Measurements from ENCODE around the gene IFITM5. TPM values are rescaled to one million over a fixed set of nuclear protein-coding genes. Genes with fewer than 3 reads are reported as not detected.

The IFITM5 gene
- total RNA-seq, 1 donor from 2014 or later: not detected

DNA sequence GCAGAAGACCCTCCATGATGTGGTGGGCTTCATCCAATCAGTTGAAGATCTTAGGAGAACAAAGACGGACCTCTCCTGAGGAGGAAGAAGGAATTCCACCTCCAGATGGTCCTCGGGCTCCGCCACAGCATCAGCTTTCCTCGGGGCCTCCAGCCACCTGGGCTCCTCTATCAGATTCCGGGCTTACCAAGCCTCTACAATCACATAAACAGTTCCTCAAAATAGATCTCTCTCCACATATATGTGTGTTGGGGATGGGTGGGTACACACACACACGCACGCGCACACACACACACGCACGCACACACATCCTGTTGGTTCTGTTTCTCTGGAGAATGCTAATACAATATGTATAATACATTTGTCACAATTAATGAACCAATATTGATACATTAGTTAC, 39.9 kb downstream of the IFITM5 start:
- DNase-seq: no peak

DNA sequence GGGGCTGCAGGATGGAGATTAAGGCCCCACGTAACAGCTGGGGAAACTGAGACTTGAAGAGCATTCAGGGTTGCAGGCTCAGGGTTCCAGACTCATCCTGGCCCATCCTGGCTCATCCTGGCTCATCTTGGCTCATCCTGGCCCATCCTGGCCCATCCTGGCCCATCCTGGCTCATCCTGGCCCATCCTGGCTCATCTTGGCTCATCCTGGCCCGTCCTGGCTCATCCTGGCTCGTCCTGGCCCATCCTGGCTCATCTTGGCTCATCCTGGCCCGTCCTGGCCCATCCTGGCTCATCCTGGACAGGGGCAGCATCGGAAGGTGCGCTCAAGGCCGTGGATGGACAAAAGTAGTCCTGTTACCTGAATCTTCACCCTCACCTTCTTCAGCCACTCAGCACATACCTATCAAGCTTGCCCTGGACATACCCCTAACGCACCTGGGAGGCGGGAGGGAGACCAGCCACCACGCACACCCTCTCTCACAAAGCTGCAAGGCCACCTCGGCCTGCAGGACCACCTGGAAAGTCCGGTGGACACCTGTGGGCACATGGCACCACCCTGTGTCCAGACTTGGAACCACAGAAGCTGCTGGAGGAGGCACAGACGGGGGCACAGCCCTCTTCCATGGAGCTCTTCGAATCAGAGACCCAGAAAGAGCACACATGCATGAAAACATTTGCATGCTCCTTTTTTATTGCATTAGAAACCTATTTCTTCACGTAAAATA, 41.4 kb downstream of the IFITM5 start:
- DNase-seq: peak; percentile 26

DNA sequence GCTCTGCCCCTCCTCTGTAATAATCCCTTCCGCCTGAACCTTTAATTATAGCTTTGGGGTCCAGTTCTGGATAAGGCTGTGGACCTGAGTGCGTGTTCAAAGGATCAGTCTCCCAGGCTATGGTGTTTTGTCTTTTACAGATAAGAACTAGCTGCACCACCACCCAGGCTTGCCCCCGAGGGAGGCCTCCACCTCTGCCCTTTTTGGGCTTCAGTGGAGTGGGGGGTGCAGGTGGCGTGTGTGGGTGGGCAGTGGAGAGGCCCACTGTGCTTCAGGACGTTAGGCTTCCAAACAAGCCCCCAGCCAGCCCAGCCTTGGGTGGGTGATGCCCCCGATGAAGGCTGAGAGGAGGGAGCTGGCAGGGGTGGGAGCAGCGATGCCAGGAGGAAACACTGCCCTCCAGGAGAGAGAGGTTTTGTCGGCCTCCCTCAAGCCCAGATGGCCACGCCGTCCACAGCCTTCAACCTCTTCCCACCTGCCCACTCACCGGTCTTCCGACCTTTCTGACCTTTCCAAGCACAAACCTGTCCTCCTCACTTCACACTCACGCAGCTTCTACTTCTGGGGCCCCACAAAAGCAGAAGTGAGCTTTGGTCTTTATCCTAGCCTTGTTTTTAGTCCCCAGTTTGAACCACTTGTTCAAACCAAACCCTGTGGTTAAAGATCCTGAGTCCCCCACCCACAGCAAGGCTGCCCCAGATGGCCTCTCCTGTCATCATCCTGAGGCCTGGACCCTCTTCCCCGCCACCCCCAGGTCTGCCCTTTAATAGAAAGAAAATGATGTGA, 42.2 kb downstream of the IFITM5 start:
- no peak for DNase-seq

DNA sequence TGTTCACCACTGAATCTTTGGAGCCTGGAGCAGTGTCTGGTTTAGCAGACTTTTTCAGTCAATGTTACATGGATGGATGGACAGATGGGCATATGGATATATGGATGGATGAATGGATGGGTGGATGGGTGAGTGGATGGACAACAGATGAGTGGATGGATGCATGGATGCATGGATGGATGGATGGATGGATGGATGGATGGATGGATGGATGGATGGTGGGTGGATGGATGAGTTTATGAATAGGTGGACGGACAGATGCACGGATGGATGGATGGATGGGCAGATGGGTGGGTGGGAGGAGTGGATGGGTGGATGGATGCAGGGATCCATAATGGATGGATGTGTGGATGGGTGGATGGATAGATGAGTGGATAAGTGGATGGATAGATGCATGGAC, 43.5 kb downstream of the IFITM5 start:
- DNase-seq: no peak

DNA sequence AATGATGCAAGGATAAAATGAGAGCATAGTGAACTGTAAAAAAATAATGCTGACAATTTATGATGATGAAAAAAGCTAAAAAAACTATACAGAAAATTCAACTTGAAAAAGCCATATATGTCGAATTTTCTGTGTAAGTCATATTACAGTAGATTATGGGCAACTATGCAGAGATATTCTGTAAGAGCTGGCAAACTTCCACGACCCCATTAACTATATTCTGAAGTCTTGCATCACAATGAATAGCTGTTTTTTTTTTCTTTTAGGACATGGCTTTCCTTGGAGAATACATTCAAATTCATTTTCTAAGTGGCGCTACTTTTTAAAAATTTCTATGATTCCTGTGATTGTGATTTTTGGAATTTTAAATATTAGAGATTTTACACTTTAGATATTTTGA, 44.1 kb downstream of the IFITM5 start:
- no peak for DNase-seq

DNA sequence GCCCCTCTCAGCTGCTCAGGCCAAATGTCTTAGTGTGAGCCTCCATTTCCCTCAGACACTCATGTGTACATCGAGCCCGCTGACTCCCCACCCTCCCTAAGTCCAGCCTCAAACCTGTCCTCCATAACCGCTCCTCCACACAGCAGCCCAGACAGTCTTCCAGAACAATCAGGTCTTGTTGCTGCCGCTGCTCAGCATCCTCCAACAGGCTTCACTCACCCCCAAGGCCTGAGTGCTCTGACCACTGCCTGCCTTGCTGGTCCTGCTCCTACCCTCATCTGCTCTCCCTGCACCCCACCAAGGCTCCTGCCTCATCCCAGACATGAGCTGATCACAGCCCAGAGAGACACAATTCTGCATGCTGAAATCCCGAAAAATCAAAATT, 45.4 kb downstream of the IFITM5 start:
- no peak for DNase-seq

DNA sequence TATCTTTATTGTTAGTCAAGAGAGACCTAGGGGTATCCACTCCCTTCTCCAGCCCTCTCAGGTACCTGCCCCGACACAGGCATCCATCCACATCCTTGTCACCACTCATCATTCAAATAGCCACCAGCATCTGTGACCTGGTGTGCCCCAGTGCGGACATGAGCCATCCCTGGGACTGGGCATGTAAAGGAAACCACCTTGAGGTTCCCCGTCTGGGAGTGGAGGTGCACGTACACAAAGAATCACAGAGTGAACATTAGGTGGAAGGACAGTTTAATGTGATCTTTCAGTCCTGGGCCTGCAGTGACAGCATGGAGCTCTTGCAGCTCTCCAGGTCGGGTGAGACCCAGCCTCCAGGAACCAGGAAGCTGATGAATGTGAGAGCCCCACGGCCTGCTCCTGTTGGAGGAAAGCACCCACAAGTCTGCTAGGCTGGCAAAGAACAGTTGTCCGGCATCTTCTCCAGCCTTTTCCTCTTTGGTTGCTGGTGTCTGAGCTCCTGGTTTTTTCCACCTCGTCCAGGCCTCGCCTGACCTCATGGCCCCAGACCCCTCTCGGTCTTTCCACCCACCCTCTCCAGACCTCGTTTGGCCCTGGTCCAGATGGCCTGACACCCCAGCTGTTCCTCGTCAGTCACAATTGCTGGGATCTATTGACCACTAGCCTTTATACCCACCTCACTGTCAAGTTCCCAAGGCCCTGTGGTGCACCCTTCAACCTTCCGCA, 46.0 kb downstream of the IFITM5 start:
- DNase-seq: no peak

DNA sequence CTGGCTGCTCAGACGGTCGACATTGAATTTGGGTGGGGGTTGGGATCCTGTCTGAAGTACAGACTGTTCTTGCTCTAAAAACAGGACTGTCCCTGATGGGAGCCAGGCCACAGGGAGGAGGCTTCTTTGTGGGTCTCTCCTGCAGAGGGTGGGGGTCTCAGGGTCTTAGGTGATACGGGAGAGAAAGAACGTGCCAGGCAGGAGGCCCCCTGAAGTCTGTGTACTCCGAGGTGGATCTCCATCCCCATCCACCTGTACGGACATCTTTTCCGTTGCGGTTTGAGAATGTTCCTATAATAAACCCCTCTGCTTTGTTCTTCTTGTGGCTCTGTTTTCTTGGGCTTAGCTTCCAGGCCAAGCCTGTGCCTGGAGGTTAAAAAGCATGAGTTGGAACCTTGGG, 46.7 kb downstream of the IFITM5 start:
- DNase-seq: no peak

DNA sequence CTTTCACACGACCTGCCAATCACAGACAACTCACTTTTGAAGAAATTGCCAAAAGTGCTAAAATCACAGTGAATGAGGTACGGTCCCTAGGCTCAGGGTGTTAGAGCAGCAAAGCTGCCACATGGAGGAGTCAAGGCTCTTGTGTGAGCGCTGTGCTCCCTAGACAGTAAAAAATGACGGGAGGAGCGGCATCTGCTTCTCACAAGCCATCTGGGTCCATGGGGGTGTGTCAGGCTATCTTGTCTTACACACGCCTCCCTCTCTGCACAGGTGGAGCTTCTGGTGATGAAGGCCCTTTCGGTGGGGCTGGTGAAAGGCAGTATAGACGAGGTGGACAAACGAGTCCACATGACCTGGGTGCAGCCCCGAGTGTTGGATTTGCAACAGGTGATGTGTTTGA, 47.8 kb downstream of the IFITM5 start:
- DNase-seq: no peak

DNA sequence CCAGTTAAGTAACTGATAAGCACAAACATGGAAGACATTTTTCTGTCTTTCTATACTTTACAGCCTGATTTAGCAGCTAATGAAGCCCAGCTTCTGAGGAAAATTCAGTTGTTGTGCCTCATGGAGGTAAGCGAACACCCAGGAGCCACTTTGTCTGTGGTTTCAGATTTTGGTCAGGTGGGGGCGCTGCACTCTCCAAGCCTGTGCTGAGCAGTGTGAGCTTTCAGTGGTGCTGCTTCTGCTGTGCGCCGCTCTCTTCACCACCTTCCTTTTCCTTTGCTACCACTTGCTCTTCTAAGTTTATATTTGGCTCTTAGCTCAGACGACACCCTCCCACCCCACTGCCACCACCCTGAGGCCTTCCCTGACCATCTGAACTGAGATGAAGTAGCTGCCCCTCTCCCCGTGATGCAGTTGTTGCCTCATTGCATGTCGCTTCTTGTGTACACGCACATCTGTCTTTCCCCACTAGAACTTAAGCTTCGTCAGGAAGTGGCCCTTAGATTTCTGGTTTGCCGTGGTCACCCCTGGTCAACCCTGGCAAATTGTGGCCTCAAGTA, 48.5 kb downstream of the IFITM5 start:
- DNase-seq: peak; percentile 82

DNA sequence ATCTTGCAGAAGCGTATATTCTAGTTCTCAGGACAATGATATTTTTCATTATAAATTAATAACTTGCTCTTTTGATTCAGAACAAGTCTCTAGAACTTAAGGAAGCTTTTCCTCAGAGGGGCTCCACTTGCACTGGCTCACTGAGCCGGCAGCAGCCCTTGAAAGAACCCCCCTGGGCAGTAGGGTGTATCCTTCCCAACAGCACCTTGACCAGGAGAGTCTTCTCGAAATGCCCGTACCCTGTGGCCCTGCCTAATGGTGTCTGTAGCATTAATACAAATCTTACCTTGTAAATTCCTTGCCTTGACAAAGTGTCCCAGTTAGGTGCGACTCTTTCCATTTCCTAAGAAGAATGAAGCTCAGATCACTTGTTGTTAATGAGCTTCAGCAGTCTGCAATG, 49.1 kb downstream of the IFITM5 start:
- DNase-seq: no peak

DNA sequence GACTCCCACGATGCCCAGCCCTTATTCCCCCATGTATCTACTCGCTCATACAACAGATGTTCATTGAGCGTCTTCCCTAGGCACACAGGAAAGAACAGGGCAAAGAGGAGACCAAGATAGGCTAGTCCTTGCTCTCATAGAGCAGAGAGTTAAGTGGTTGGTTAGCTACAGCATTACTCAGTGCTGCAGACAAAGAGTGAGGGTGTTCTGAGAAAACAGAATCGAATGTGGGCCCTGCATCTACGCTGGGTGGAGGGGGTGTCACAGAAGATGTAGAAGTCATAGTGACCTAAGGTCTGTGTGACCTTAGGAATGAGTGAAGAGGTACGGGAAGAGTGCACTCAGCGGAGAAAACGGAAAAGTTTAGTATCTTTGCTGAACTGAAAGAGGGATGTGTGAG, 50.3 kb downstream of the IFITM5 start:
- DNase-seq: no peak

Other genes starting within 250 kb of the IFITM5 start
- not detected in 2 replicates for gene SCGB1C1, start 106.4 kb downstream of the IFITM5 start, total RNA-seq
- 13.4 and 17.3 TPM in 2 replicates for gene BET1L, start 92.1 kb downstream of the IFITM5 start, total RNA-seq
- gene RIC8A, start 91.8 kb downstream of the IFITM5 start, total RNA-seq: 127 and 140 TPM in 2 replicates
- 7.1 and 9.0 TPM in 2 replicates for gene SIRT3, start 63.2 kb downstream of the IFITM5 start, total RNA-seq
- 160 and 183 TPM in 2 replicates for gene PSMD13, start 62.5 kb downstream of the IFITM5 start, total RNA-seq
- not detected in 2 replicates for gene NLRP6, start 21.1 kb downstream of the IFITM5 start, total RNA-seq
- 15.1 and 28.4 TPM in 2 replicates for gene PGGHG, start 10.4 kb downstream of the IFITM5 start, total RNA-seq
- gene IFITM2, start 8.3 kb upstream of the IFITM5 start, total RNA-seq: 69.8 and 135 TPM in 2 replicates
- gene IFITM1, start 14.5 kb upstream of the IFITM5 start, total RNA-seq: 0.37 and 3.4 TPM in 2 replicates
- gene IFITM3, start 21.3 kb upstream of the IFITM5 start, total RNA-seq: 41.4 and 80.2 TPM in 2 replicates
- 0.42 and 5.6 TPM in 2 replicates for gene B4GALNT4, start 70.0 kb upstream of the IFITM5 start, total RNA-seq
- 0.09 and 0.68 TPM in 2 replicates for gene PKP3, start 94.7 kb upstream of the IFITM5 start, total RNA-seq
- 43.2 and 52.2 TPM in 2 replicates for gene SIGIRR, start 115.5 kb upstream of the IFITM5 start, total RNA-seq
- 0.42 and 10.7 TPM in 2 replicates for gene ANO9, start 142.5 kb upstream of the IFITM5 start, total RNA-seq
- 34.5 and 50.2 TPM in 2 replicates for gene PTDSS2, start 150.8 kb upstream of the IFITM5 start, total RNA-seq
- gene RNH1, start 207.7 kb upstream of the IFITM5 start, total RNA-seq: 257 and 310 TPM in 2 replicates
- 51.6 and 70.2 TPM in 2 replicates for gene HRAS, start 236.1 kb upstream of the IFITM5 start, total RNA-seq
- gene LRRC56, start 238.0 kb upstream of the IFITM5 start, total RNA-seq: 0.56 and 0.68 TPM in 2 replicates